PFSK-1 (cell line): ENCODE measurements around the gene KPNA2.

Source experiments
- FOXP2 ChIP-seq: optimal IDR thresholded peaks from 2 replicates; pipeline ENCODE3; 2011; ENCODE audit warnings: borderline replicate concordance, control low read depth, inconsistent platforms; ENCODE audit not compliant: insufficient read depth; ENCODE audit errors: extremely low read length, extremely low read depth
- POLR2AphosphoS5 ChIP-seq: IDR thresholded peaks from 2 replicates; pipeline ENCODE4 v1.6.1; 2012; ENCODE audit warnings: low read depth, mild to moderate bottlenecking, control low read depth, low read length, moderate library complexity
- REST ChIP-seq, 2 experiments: IDR thresholded peaks; 2 replicates each; pipeline versions ENCODE4 v1.6.1 to v1.8.0; 2011 to 2012; ENCODE audit warnings: low read depth in 2 of 2, low read length in 2 of 2, control low read depth in 1 of 2, inconsistent platforms in 1 of 2, mild to moderate bottlenecking in 1 of 2, moderate library complexity in 1 of 2; ENCODE audit not compliant: insufficient read depth in 1 of 2
- SIN3A ChIP-seq: IDR thresholded peaks from 2 replicates; pipeline ENCODE4 v1.6.1; 2012; ENCODE audit warnings: mild to moderate bottlenecking, low read length, moderate library complexity, borderline replicate concordance; ENCODE audit not compliant: insufficient read depth
- TAF1 ChIP-seq: IDR thresholded peaks from 2 replicates; pipeline ENCODE4 v1.6.1; 2012; ENCODE audit warnings: low read length, control low read depth, borderline replicate concordance; ENCODE audit not compliant: insufficient read depth

KPNA2 gene

DNA sequence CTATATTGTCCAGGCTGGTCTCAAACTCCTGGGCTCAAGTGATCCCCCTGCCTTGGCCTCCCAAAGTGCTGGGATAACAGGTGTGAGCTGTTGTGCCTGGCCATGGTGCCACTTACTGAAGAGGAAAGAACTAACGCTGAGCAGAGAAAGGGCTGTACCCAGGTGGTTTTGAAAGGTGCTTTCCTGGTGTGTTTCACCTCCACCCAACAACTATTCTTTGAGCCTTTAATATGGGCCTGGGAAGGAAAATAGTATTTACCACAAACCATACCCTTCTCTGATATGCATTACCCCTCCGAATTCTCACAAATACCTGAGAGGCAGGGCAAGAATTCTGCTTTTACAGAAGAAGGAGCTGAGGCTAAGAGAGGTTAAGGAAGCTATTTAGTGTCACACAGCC lies 24.8 kb downstream of the KPNA2 start:
- TF ChIP-seq POLR2AphosphoS5, result no peak
- TF ChIP-seq REST (IDR thresholded peaks at IDR 0.05; ENCODE audit: insufficient read depth in 1 of 2, low read depth in 2 of 2, low read length in 2 of 2), result no peak
- TF ChIP-seq FOXP2, result no peak
- TF ChIP-seq SIN3A, result no peak
- no peak for TF ChIP-seq TAF1

- TF ChIP-seq REST (IDR thresholded peaks at IDR 0.05; ENCODE audit: insufficient read depth in 1 of 2, low read depth in 2 of 2, low read length in 2 of 2), result no peak
- no peak for TF ChIP-seq POLR2AphosphoS5
- no peak for TF ChIP-seq TAF1
- TF ChIP-seq SIN3A, result no peak
- TF ChIP-seq FOXP2, result no peak
Measured at GRCh38 chr17:68061512-68062313, 26.2 kb downstream of the KPNA2 start.

- TF ChIP-seq REST (IDR thresholded peaks at IDR 0.05; ENCODE audit: insufficient read depth in 1 of 2, low read depth in 2 of 2, low read length in 2 of 2) (no peak), TAF1 (no peak), POLR2AphosphoS5 (no peak), FOXP2 (no peak), SIN3A (no peak)
Measured at GRCh38 chr17:68074279-68074678, 38.7 kb downstream of the KPNA2 start.

- TF ChIP-seq FOXP2 (no peak), SIN3A (no peak), TAF1 (no peak), REST (IDR thresholded peaks at IDR 0.05; ENCODE audit: insufficient read depth in 1 of 2, low read depth in 2 of 2, low read length in 2 of 2) (no peak), POLR2AphosphoS5 (no peak)
Measured at GRCh38 chr17:68080411-68081150, 45.0 kb downstream of the KPNA2 start.
